Type B pancreatic cell (in vitro differentiated cells): ENCODE data around the gene ST7L. TPM values are rescaled to one million over a fixed set of nuclear protein-coding genes. Genes with fewer than 3 reads are reported as not detected.
"Not testable (repeated sequence)": the region's sequence is repeated elsewhere in the genome, so short reads cannot be mapped to it uniquely, and the experiment has no call there.

ENCODE experiments used
- DNase-seq: peaks from one replicate; pipeline ENCODE4 v3.0.0; 2021; ENCODE audit warnings: mixed read lengths; ENCODE audit not compliant: unreplicated experiment; ENCODE audit errors: extremely low spot score
- H3K27ac Mint-ChIP-seq: 2 replicates; pipeline ENCODE4 v1.8.0; 2021; ENCODE audit warnings: mild to moderate bottlenecking, mixed read lengths
- H3K27me3 Mint-ChIP-seq: 2 replicates; pipeline ENCODE4 v1.8.0; 2021; ENCODE audit warnings: mixed read lengths
- H3K36me3 Mint-ChIP-seq: 2 replicates; pipeline ENCODE4 v1.8.0; 2021; ENCODE audit warnings: mixed read lengths
- H3K4me1 Mint-ChIP-seq: one replicate; pipeline ENCODE4 v1.8.0; 2021; ENCODE audit warnings: mixed read lengths; ENCODE audit not compliant: unreplicated experiment
- H3K4me3 Mint-ChIP-seq: 2 replicates; pipeline ENCODE4 v1.8.0; 2021; ENCODE audit warnings: mild to moderate bottlenecking, mixed read lengths
- H3K9me3 Mint-ChIP-seq: 2 replicates; pipeline ENCODE4 v1.8.0; 2021; ENCODE audit warnings: mixed read lengths
- total RNA-seq: library from RNA; stranded (reverse); gene quantifications from 2 replicates; pipeline ENCODE4 v1.2.1, GENCODE V29; 2021; ENCODE audit warnings: low replicate concordance
- TF ChIP-seq, protein P1 (sequence below): fragments of 200-600 bp; sonication (generic); conservative IDR thresholded peaks from 2 replicates; pipeline ENCODE4 v1.5.0; 2021; ENCODE audit warnings: antibody characterized with exemption, mild to moderate bottlenecking

ST7L gene
- total RNA-seq, 1 donor from 2014 or later = 22.0 TPM

DNA sequence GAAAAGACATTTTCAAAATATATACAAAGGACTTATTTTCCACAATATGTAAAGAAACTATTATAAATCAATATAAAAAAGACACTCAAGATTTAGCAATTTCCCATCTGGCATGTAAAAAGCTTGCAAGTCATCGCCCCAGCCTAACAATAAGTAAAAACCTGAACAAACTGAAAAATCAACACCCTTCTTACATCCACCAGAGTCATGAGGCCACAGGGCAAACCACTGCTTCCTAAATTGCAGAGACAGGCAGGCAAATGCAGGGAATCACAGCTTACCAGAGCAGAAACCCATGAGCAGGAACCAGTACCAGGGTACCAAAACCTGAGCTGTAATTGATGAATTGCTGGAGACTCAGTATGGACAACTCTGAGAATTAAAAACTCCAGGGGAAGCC is 126.9 kb downstream of the ST7L start:
- no peak overlapping the region for H3K4me3 Mint-ChIP-seq
- H3K9me3 Mint-ChIP-seq = no peaks in the 10 kb centered on the region
- no peak overlapping the region for H3K27ac Mint-ChIP-seq
- TF ChIP-seq, protein P1, sequence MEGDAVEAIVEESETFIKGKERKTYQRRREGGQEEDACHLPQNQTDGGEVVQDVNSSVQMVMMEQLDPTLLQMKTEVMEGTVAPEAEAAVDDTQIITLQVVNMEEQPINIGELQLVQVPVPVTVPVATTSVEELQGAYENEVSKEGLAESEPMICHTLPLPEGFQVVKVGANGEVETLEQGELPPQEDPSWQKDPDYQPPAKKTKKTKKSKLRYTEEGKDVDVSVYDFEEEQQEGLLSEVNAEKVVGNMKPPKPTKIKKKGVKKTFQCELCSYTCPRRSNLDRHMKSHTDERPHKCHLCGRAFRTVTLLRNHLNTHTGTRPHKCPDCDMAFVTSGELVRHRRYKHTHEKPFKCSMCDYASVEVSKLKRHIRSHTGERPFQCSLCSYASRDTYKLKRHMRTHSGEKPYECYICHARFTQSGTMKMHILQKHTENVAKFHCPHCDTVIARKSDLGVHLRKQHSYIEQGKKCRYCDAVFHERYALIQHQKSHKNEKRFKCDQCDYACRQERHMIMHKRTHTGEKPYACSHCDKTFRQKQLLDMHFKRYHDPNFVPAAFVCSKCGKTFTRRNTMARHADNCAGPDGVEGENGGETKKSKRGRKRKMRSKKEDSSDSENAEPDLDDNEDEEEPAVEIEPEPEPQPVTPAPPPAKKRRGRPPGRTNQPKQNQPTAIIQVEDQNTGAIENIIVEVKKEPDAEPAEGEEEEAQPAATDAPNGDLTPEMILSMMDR = no peak
- no peaks in the 10 kb centered on the region for H3K36me3 Mint-ChIP-seq
- H3K27me3 Mint-ChIP-seq = peaks cover 16% of the 10 kb centered on the region
- no peak for DNase-seq
- no peaks in the 10 kb centered on the region for H3K4me1 Mint-ChIP-seq

DNA sequence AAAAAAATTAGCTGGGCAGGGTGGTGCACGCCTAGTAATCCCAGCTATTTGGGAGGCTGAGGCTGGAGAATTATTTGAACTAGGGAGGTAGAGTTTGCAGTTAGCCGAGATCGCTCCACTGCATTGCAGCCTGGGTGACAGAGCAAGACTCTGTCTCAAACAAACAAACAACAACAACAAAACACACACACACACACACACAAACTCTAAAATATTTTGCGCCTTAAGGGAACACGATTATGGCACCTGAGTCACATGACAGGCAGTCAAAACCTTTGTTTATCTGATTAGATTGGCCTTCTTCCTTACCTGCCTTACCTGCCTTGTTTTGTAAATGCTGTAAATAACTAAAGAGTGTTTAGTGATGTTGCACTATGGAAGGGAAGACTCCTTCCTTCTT is 130.8 kb downstream of the ST7L start:
- H3K9me3 Mint-ChIP-seq = no peaks in the 10 kb centered on the region
- no peak overlapping the region for H3K4me3 Mint-ChIP-seq
- DNase-seq = no peak
- H3K4me1 Mint-ChIP-seq = no peaks in the 10 kb centered on the region
- H3K27ac Mint-ChIP-seq = no peak overlapping the region
- H3K36me3 Mint-ChIP-seq = no peaks in the 10 kb centered on the region
- TF ChIP-seq, protein P1 = no peak
- H3K27me3 Mint-ChIP-seq = peaks cover 4% of the 10 kb centered on the region

GRCh38 chr1:112487686-112488085 is 131.3 kb downstream of the ST7L start:
- DNase-seq, H3K9me3 Mint-ChIP-seq, H3K4me1 Mint-ChIP-seq, H3K27me3 Mint-ChIP-seq, H3K36me3 Mint-ChIP-seq, H3K27ac Mint-ChIP-seq, H3K4me3 Mint-ChIP-seq: not testable (repeated sequence)

- not testable (repeated sequence) for H3K4me3 Mint-ChIP-seq, H3K36me3 Mint-ChIP-seq, H3K9me3 Mint-ChIP-seq, H3K4me1 Mint-ChIP-seq, H3K27me3 Mint-ChIP-seq, H3K27ac Mint-ChIP-seq
- DNase-seq = peak; percentile 37
Observed at GRCh38 chr1:112486063-112486462, 132.9 kb downstream of the ST7L start.

DNA sequence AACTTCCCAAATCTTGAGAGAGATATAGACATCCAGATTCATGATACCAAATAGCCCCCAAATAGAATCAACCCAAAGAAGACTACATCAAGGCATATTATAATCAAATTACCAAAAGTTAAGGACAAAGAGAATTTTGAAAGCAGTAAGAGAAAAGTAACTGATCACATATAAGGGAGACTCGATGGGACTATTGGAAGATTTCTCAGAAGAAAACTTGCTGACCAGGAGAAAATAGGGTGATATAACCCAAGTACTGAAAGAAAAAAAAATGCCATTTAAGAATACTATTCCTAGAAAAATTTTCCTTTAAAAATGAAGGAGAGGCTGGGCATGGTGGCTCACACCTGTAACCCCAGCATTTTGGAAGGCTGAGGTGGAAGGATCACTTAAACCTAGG is 140.6 kb downstream of the ST7L start:
- Mint-ChIP-seq H3K27me3 (peaks cover 3% of the 10 kb centered on the region), H3K4me3 (no peak overlapping the region), H3K9me3 (no peaks in the 10 kb centered on the region), H3K4me1 (no peaks in the 10 kb centered on the region), H3K36me3 (no peaks in the 10 kb centered on the region), H3K27ac (no peak overlapping the region)
- no peak for DNase-seq
- TF ChIP-seq, protein P1 = no peak

DNA sequence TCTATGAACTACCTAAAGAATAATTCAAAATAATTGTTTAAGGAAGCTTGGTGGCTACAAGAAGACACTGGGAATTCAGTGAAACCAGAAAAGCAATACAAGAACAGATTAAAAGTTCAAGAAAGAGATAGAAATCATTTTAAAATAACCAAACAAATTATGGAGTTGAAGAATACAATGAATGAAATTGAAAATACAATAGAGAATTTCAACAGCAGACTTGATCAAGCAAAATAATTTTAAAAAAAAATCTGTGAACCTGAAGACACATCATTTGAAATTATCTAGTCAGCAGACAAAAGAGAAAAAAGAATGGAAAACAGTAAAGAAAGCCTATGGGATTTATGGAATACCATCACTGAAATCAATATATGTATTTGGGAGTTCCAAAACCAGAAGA is 141.4 kb downstream of the ST7L start:
- Mint-ChIP-seq H3K27ac (no peak overlapping the region), H3K27me3 (peaks cover 3% of the 10 kb centered on the region), H3K9me3 (no peaks in the 10 kb centered on the region), H3K36me3 (no peaks in the 10 kb centered on the region), H3K4me3 (no peak overlapping the region), H3K4me1 (no peaks in the 10 kb centered on the region)
- TF ChIP-seq, protein P1 = no peak
- no peak for DNase-seq

Other genes with a start within 250 kb of the ST7L start
- gene CTTNBP2NL, start 222.9 kb downstream of the ST7L start, total RNA-seq = 47.9 and 77.4 TPM in 2 replicates
- gene WNT2B, start 110.2 kb downstream of the ST7L start, total RNA-seq = 2.7 and 41.0 TPM in 2 replicates
- 128 and 129 TPM in 2 replicates for gene CAPZA1, start 691 bp upstream of the ST7L start, total RNA-seq
- gene MOV10, start 55.5 kb upstream of the ST7L start, total RNA-seq = 113 and 128 TPM in 2 replicates
- 131 and 173 TPM in 2 replicates for gene RHOC, start 88.0 kb upstream of the ST7L start, total RNA-seq
- gene PPM1J, start 96.2 kb upstream of the ST7L start, total RNA-seq = 2.5 and 2.6 TPM in 2 replicates